H1 (cell line): ENCODE measurements around the gene MYBPHL. TPM values are rescaled to one million over a fixed set of nuclear protein-coding genes. Genes with fewer than 3 reads are reported as not detected.

Experiments used
- CHD7 ChIP-seq: fragments of 300-600 bp; sonication (generic); IDR thresholded peaks from 2 replicates; pipeline ENCODE4 v1.7.1; 2012; ENCODE audit warnings: low read length, moderate library complexity, mild to moderate bottlenecking, inconsistent platforms; ENCODE audit not compliant: insufficient replicate concordance
- polyA plus RNA-seq, 7 experiments: library from polyadenylated mRNA; depleted of rRNA in 3 of 7; stranded (reverse) in 5 of 7; unstranded in 2 of 7; fragments of >200 nt in 5 of 7; fragments of 200-250 nt in 2 of 7; gene quantifications; 1 replicate in 5 of 7; 2 replicates in 1 of 7; 4 replicates in 1 of 7; pipeline versions ENCODE4 v1.2.1 to v1.2.3, GENCODE V29; 2011 to 2013; ENCODE audit warnings: missing spikeins in 2 of 7, mixed read lengths in 2 of 7
- total RNA-seq: library from RNA; stranded (reverse); fragmentation: NEBNext Ultra II Directional; extraction: Animal tissue kit (Norgen Biotek cat#: 25700); gene quantifications from 2 replicates; pipeline ENCODE4 v1.2.1, GENCODE V29; 2021

The MYBPHL gene
- total and polyA plus RNA-seq, 2 of the 8 experiments (the other 6 are each of a cell fraction or from before 2014, with no cell fraction given): 0.24 to 0.30 TPM

GRCh38 chr1:109256971-109257681 is 49.7 kb downstream of the MYBPHL start (continued):
- no peak for TF ChIP-seq CHD7
